GM23338 (cell line): ENCODE measurements around the gene NCAPH2. TPM values are rescaled to one million over a fixed set of nuclear protein-coding genes. Genes with fewer than 3 reads are reported as not detected.

Source experiments
- ATAC-seq: fragments of 200-7000 bp; cut with Tn5 transposase; 3 replicates; pipeline ENCODE4 v1.9.1; 2020
- DNase-seq: peaks from one replicate; pipeline ENCODE4 v3.0.0-alpha.2; 2015; ENCODE audit warnings: low spot score
- H2AFZ ChIP-seq: fragments of 200-600 bp; sonication (generic); 2 replicates; pipeline ENCODE4 v1.8.0; 2016; ENCODE audit warnings: antibody characterized with exemption, mild to moderate bottlenecking, moderate library complexity
- H3F3A ChIP-seq: fragments of 200-600 bp; sonication (generic); replicated peaks from 2 replicates; pipeline ENCODE4 v1.8.0; 2017; ENCODE audit warnings: antibody characterized with exemption, mixed run types, low read depth
- H3K27ac ChIP-seq: fragments of 200-600 bp; sonication (generic); 2 replicates; pipeline ENCODE4 v1.6.1; 2016; ENCODE audit warnings: low read depth
- H3K27me3 ChIP-seq: fragments of 200-600 bp; sonication (generic); 2 replicates; pipeline ENCODE4 v1.8.0; 2016; ENCODE audit warnings: mild to moderate bottlenecking, mixed run types, moderate library complexity; ENCODE audit not compliant: insufficient read depth
- H3K36me3 ChIP-seq: fragments of 200-600 bp; sonication (generic); 2 replicates; pipeline ENCODE4 v1.8.0; 2016; ENCODE audit warnings: mild to moderate bottlenecking; ENCODE audit not compliant: insufficient read depth
- H3K4me1 ChIP-seq: fragments of 200-600 bp; sonication (generic); 2 replicates; pipeline ENCODE4 v1.8.0; 2016; ENCODE audit warnings: mild to moderate bottlenecking, moderate library complexity; ENCODE audit not compliant: insufficient read depth
- H3K4me2 ChIP-seq: fragments of 200-600 bp; sonication (generic); 2 replicates; pipeline ENCODE4 v1.7.1; 2017; ENCODE audit warnings: mixed run types
- H3K4me3 ChIP-seq: fragments of 200-600 bp; sonication (generic); 2 replicates; pipeline ENCODE4 v1.6.1; 2016; ENCODE audit warnings: mixed run types
- H3K79me2 ChIP-seq: fragments of 200-600 bp; sonication (generic); replicated peaks from 2 replicates; pipeline ENCODE4 v1.8.0; 2017; ENCODE audit warnings: mild to moderate bottlenecking; ENCODE audit not compliant: insufficient read depth
- H3K9me2 ChIP-seq: fragments of 200-600 bp; sonication (generic); 2 replicates; pipeline ENCODE4 v1.8.0; 2017; ENCODE audit not compliant: insufficient read depth
- H4K20me1 ChIP-seq: fragments of 200-600 bp; sonication (generic); replicated peaks from 2 replicates; pipeline ENCODE4 v1.8.0; 2017; ENCODE audit warnings: mild to moderate bottlenecking; ENCODE audit not compliant: insufficient read depth
- H3K27ac Mint-ChIP-seq: 2 replicates; pipeline ENCODE4 v1.8.0; 2020; ENCODE audit warnings: inconsistent platforms, mild to moderate bottlenecking, moderate library complexity, mixed read lengths
- H3K27me3 Mint-ChIP-seq: 3 replicates; pipeline ENCODE4 v1.8.0; 2022; ENCODE audit warnings: low read depth, mild to moderate bottlenecking, moderate library complexity, mixed read lengths, inconsistent platforms; ENCODE audit not compliant: insufficient read depth, poor library complexity
- H3K36me3 Mint-ChIP-seq: 3 replicates; pipeline ENCODE4 v1.8.0; 2021; ENCODE audit warnings: low read depth, mild to moderate bottlenecking, inconsistent platforms, moderate library complexity, mixed read lengths
- H3K4me1 Mint-ChIP-seq: 3 replicates; pipeline ENCODE4 v1.8.0; 2020; ENCODE audit warnings: mild to moderate bottlenecking, inconsistent platforms, mixed read lengths
- H3K4me3 Mint-ChIP-seq: 3 replicates; pipeline ENCODE4 v1.8.0; 2021; ENCODE audit warnings: moderate library complexity, mild to moderate bottlenecking, inconsistent platforms, mixed read lengths
- H3K9me3 Mint-ChIP-seq: 3 replicates; pipeline ENCODE4 v1.8.0; 2020; ENCODE audit warnings: moderate library complexity, mild to moderate bottlenecking, inconsistent platforms, mixed read lengths
- CTCF ChIP-seq, 2 experiments: fragments of 200-600 bp in 1 of 2; sonication (generic) in 1 of 2; conservative IDR thresholded peaks; 2 replicates each; pipeline versions ENCODE4 v1.5.1 to v1.6.1; 2016 to 2017; ENCODE audit warnings: antibody characterized with exemption in 2 of 2, low read depth in 2 of 2, mild to moderate bottlenecking in 2 of 2, moderate library complexity in 1 of 2
- ETS1 ChIP-seq: IDR thresholded peaks from 2 replicates; pipeline ENCODE4 v1.6.1; 2016; ENCODE audit warnings: antibody characterized with exemption
- EZH2 ChIP-seq: fragments of 200-600 bp; sonication (generic); IDR thresholded peaks from one replicate; pipeline ENCODE4 v1.8.0; 2017; ENCODE audit warnings: antibody characterized with exemption, mild to moderate bottlenecking, low read depth; ENCODE audit not compliant: unreplicated experiment
- EZH2phosphoT487 ChIP-seq: fragments of 200-600 bp; sonication (generic); IDR thresholded peaks from one replicate; pipeline ENCODE4 v1.8.1; 2018; ENCODE audit warnings: antibody characterized with exemption; ENCODE audit not compliant: unreplicated experiment
- JUNB ChIP-seq: IDR thresholded peaks from one replicate; pipeline ENCODE4 v1.6.1; 2016; ENCODE audit warnings: antibody characterized with exemption; ENCODE audit not compliant: unreplicated experiment
- NANOG ChIP-seq: IDR thresholded peaks from 2 replicates; pipeline ENCODE4 v1.6.1; 2016; ENCODE audit warnings: antibody characterized with exemption, borderline replicate concordance
- POLR2AphosphoS5 ChIP-seq: IDR thresholded peaks from 2 replicates; pipeline ENCODE4 v1.6.1; 2016; ENCODE audit warnings: antibody characterized with exemption, low read depth
- REST ChIP-seq: IDR thresholded peaks from one replicate; pipeline ENCODE4 v1.6.1; 2018; ENCODE audit warnings: antibody characterized with exemption; ENCODE audit not compliant: unreplicated experiment
- STAT1 ChIP-seq: IDR thresholded peaks from one replicate; pipeline ENCODE4 v1.6.1; 2016; ENCODE audit warnings: antibody characterized with exemption; ENCODE audit not compliant: unreplicated experiment
- ZNF114 ChIP-seq: fragments of 250-450 bp; sonication (Bioruptor Pico); IDR thresholded peaks from 2 replicates; pipeline ENCODE4 v1.5.0; 2020; ENCODE audit warnings: mild to moderate bottlenecking, moderate library complexity
- ZNF331 ChIP-seq: fragments of 250-450 bp; sonication (Bioruptor Pico); IDR thresholded peaks from 2 replicates; pipeline ENCODE4 v1.5.0; 2020; ENCODE audit warnings: low read depth, mild to moderate bottlenecking, moderate library complexity
- ZNF462 ChIP-seq: fragments of 250-450 bp; sonication (Bioruptor Pico); IDR thresholded peaks from 2 replicates; pipeline ENCODE4 v1.5.0; 2020; ENCODE audit warnings: mild to moderate bottlenecking, moderate library complexity
- polyA plus RNA-seq: library from polyadenylated mRNA; unstranded; fragments of >200 nt; fragmentation: Nextera tagmentation; extraction: Ambion mirVana; gene quantifications from 2 replicates; pipeline ENCODE4 v1.2.1, GENCODE V29; 2016
- total RNA-seq: library from RNA; depleted of rRNA; stranded (reverse); fragments of >200 nt; shearing (Covaris generic); gene quantifications from 2 replicates; pipeline ENCODE4 v1.2.3, GENCODE V29; 2014

NCAPH2 gene
- total and polyA plus RNA-seq, 2 experiments from 2014 or later: 52.2 to 76.1 TPM

- Mint-ChIP-seq H3K4me3 (no peak overlapping the region), H3K9me3 (no peaks in the 10 kb centered on the region), H3K36me3 (no peaks in the 10 kb centered on the region), H3K27me3 (peaks cover 12% of the 10 kb centered on the region), H3K27ac (no peak overlapping the region), H3K4me1 (peaks cover 3% of the 10 kb centered on the region; the same call in 1 of the 3 replicates)
- Histone ChIP-seq H3K4me2 (no peak overlapping the region), H3K4me3 (no peak overlapping the region), H3K79me2 (no peaks in the 10 kb centered on the region), H3F3A (no peaks in the 10 kb centered on the region), H3K27me3 (no peaks in the 10 kb centered on the region), H3K27ac (no peak overlapping the region), H3K36me3 (no peaks in the 10 kb centered on the region), H3K4me1 (no peaks in the 10 kb centered on the region), H3K9me2 (no peaks in the 10 kb centered on the region), H4K20me1 (no peaks in the 10 kb centered on the region), H2AFZ (no peak overlapping the region)
- ATAC-seq (no peak), DNase-seq (no peak)
- TF ChIP-seq ZNF331 (CRISPR knock-in tag): no peak
- no peak for TF ChIP-seq ETS1
- no peak for TF ChIP-seq JUNB
- no peak for TF ChIP-seq EZH2phosphoT487
- no peak for TF ChIP-seq EZH2
- TF ChIP-seq ZNF462 (CRISPR knock-in tag): no peak
- no peak for TF ChIP-seq NANOG
- no peak for TF ChIP-seq POLR2AphosphoS5
- TF ChIP-seq STAT1: no peak
- TF ChIP-seq ZNF114 (CRISPR knock-in tag): no peak
- no peak for TF ChIP-seq CTCF (conservative IDR thresholded peaks at IDR 0.05; ENCODE audit: low read depth in 2 of 2)
- TF ChIP-seq REST: no peak
Measured at GRCh38 chr22:50488886-50489285, 19.1 kb upstream of the NCAPH2 start.
